Measurements from ENCODE around the gene OR5L1. TPM values are rescaled to one million over a fixed set of nuclear protein-coding genes. Genes with fewer than 3 reads are reported as not detected.

OR5L1 gene
- total RNA-seq: not detected
- 0 reads per million in 2 donors for total RNA-seq

DNA sequence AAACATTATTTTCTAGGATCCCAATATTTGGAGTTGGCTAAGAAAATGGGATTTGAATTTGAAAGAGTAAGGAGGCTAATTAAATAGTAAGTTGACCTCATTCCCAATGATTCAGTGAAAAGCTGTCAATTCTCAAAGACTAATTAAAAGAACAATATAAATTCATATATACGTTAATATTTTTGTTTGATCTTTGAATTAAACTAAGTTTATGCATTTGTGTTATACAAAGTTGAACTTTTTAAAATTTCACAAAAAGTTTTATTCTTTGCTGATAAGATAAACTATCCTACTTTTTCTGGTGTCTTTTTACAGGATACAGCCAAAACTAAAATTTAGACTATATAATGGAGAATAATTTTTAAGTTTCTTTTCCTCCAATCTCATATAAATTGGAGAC, at the start of gene OR5L1:
OR5L1 (plus strand) TSS at position 301 of the 400 bp plus-strand sequence. CDS start 100 bp downstream, outside the sequence.
- no peak within 1 kb of the TSS for H3K27ac Mint-ChIP-seq
- H3K4me1 Mint-ChIP-seq: no peaks in the 10 kb centered on the region
- H3K4me3 Mint-ChIP-seq: no peak within 1 kb of the TSS
- ATAC-seq (no peak), DNase-seq (no peak)
- H3K27me3 Mint-ChIP-seq: no peaks in the 10 kb centered on the region
- no peaks in the 10 kb centered on the region for H3K36me3 Mint-ChIP-seq (ENCODE audit: low read depth)
- no peaks in the 10 kb centered on the region for H3K9me3 ChIP-seq (ENCODE audit: control insufficient read depth, low read length, poor library complexity, severe bottlenecking)

DNA sequence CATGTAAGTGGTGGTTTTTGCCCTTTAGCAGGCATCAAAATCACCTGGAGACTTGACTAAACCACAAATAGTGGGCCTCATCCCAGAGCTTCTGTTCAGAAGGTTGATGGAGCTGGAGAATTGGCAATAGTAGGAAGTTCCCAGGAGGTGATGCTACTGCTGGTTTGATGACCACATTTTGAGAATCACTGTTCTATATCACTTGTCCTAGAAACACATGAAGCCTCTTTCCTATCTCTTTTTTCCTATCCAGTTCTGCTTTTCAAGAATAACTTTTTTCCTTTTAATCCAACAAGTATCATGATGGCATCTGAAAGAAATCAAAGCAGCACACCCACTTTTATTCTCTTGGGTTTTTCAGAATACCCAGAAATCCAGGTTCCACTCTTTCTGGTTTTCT, 38.0 kb upstream of the OR5L1 start, which contains the start of gene OR5D13:
OR5D13 (plus strand) TSS at position 301 of the 400 bp plus-strand sequence; CDS start at position 301, 0 bp downstream.
- no peak for ATAC-seq
- H3K4me1 Mint-ChIP-seq: no peaks in the 10 kb centered on the region

DNA sequence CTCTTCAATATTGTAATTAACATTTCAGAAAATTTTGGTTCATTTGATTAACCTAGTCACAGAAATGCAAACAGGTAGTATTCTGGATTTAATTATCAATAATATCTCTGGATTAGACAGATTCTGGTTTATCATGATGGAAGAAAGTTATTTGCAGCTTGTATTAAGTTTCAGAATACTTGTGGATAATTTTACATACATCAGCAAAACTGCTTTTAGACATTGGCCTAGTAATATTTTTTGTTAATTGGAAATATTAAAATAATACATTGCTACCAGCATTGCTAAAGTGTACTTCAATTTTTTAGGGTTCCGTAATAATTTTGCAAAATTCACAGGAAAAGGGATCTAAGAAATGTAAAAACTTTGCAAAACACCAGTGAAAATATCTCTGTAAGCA, 19.6 kb upstream of the OR5L1 start:
- H3K27ac Mint-ChIP-seq: no peak overlapping the region
- no peak for ATAC-seq
- no peaks in the 10 kb centered on the region for H3K27me3 Mint-ChIP-seq
- no peak overlapping the region for H3K4me3 Mint-ChIP-seq
- H3K9me3 ChIP-seq (ENCODE audit: control insufficient read depth, low read length, poor library complexity, severe bottlenecking): no peaks in the 10 kb centered on the region
- DNase-seq: no peak
- no peaks in the 10 kb centered on the region for H3K36me3 Mint-ChIP-seq (ENCODE audit: low read depth)
- H3K4me1 Mint-ChIP-seq: no peaks in the 10 kb centered on the region

More for the DNA sequence above, 38.0 kb upstream of the OR5L1 start, which contains the start of gene OR5D13:
- H3K36me3 Mint-ChIP-seq (ENCODE audit: low read depth): no peaks in the 10 kb centered on the region
- H3K27me3 Mint-ChIP-seq: no peaks in the 10 kb centered on the region
- no peak within 1 kb of the TSS for H3K27ac Mint-ChIP-seq
- no peak for DNase-seq
- H3K4me3 Mint-ChIP-seq: no peak within 1 kb of the TSS
- H3K9me3 ChIP-seq (ENCODE audit: control insufficient read depth, low read length, poor library complexity, severe bottlenecking): no peaks in the 10 kb centered on the region

DNA sequence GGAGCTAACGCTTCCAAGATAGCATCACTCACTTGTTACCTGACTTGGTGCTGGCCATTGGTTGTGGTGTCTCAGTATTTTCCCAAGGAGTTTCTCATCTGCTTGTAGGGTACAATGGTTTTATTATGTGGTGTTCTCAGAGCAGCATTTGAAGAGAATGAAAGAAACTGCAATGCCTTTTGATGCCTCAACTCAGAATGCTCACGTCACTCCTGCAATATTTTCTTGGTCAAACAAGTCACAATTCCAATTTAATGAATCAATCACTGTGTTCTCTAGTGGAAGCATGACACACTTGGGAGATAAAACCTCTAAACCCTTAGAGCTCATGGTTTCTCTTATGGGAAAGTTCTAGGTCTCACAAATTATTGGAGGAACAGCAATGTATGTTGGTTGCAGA, 17.8 kb upstream of the OR5L1 start:
- H3K36me3 Mint-ChIP-seq (ENCODE audit: low read depth): no peaks in the 10 kb centered on the region
- H3K9me3 ChIP-seq (ENCODE audit: control insufficient read depth, low read length, poor library complexity, severe bottlenecking): no peaks in the 10 kb centered on the region
- H3K4me3 Mint-ChIP-seq: no peak overlapping the region
- H3K4me1 Mint-ChIP-seq: no peaks in the 10 kb centered on the region
- DNase-seq: no peak
- ATAC-seq: no peak
- H3K27ac Mint-ChIP-seq: no peak overlapping the region
- H3K27me3 Mint-ChIP-seq: no peaks in the 10 kb centered on the region

DNA sequence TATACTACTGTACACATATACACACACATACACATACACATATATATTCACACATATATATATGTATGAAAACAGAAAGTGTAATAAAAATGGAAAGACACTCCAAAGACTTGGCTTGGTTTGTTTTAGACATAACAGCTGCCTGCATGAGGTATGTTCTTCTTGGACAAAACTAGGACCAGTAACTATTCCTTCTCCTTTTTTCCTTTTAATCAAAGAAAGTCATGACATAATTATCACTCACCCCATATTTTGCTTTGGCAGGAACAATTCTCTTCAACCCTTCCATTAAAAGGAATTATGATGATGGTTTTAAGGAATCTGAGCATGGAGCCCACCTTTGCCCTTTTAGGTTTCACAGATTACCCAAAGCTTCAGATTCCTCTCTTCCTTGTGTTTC, 15.9 kb upstream of the OR5L1 start, which contains the start of gene OR5D14:
OR5D14 (plus strand) TSS at position 301 of the 400 bp plus-strand sequence; CDS start at position 301, 0 bp downstream.
- H3K9me3 ChIP-seq (ENCODE audit: control insufficient read depth, low read length, poor library complexity, severe bottlenecking): no peaks in the 10 kb centered on the region
- no peaks in the 10 kb centered on the region for H3K36me3 Mint-ChIP-seq (ENCODE audit: low read depth)
- H3K4me1 Mint-ChIP-seq: no peaks in the 10 kb centered on the region
- no peak within 1 kb of the TSS for H3K4me3 Mint-ChIP-seq
- DNase-seq: no peak
- no peaks in the 10 kb centered on the region for H3K27me3 Mint-ChIP-seq
- no peak within 1 kb of the TSS for H3K27ac Mint-ChIP-seq
- no peak for ATAC-seq

DNA sequence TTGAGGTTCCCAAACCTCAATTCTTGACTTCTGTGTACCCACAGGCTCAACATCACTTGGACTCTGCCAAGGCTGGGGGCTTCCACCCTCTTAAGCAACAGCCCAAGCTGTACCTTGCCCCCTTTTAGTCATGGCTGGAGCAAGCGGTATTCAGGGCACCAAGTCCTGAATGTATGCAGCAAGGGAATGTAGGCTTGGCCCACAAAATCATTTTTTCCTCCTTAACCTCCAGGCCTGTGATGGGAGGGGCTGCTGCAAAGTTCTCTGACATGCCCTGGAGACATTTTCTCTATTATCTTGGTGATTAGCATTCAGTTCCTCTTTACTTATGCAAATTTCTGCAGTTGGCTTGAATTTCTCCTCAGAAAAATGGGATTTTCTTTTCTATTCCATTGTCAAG, 4.9 kb upstream of the OR5L1 start:
- Mint-ChIP-seq H3K4me3 (no peak overlapping the region), H3K36me3 (ENCODE audit: low read depth) (no peaks in the 10 kb centered on the region), H3K4me1 (no peaks in the 10 kb centered on the region), H3K27ac (no peak overlapping the region), H3K27me3 (no peaks in the 10 kb centered on the region)
- no peaks in the 10 kb centered on the region for H3K9me3 ChIP-seq (ENCODE audit: control insufficient read depth, low read length, poor library complexity, severe bottlenecking)
- no peak for DNase-seq
- ATAC-seq: no peak

DNA sequence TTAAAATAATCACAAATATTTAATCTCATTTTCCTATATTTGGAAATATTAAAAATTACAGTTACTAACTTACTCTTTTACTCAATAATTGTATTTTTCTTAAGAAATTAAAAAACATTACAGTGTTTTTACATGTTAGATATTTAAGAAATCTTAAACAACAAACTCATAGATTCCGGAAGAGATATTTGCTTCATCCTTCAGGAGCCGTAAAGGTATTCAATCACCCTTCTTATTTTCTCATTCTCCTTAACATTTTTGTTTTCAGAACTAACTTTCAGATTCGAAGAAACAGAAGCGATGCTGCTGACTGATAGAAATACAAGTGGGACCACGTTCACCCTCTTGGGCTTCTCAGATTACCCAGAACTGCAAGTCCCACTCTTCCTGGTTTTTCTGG, 8.2 kb downstream of the OR5L1 start, which contains the start of gene OR5D18:
OR5D18 (plus strand) TSS at position 301 of the 400 bp plus-strand sequence; CDS start at position 301, 0 bp downstream.
- H3K9me3 ChIP-seq (ENCODE audit: control insufficient read depth, low read length, poor library complexity, severe bottlenecking): no peaks in the 10 kb centered on the region
- ATAC-seq (no peak), DNase-seq (no peak)
- H3K27ac Mint-ChIP-seq: no peak within 1 kb of the TSS
- no peak within 1 kb of the TSS for H3K4me3 Mint-ChIP-seq
- no peaks in the 10 kb centered on the region for H3K4me1 Mint-ChIP-seq
- H3K36me3 Mint-ChIP-seq (ENCODE audit: low read depth): no peaks in the 10 kb centered on the region
- H3K27me3 Mint-ChIP-seq: no peaks in the 10 kb centered on the region

DNA sequence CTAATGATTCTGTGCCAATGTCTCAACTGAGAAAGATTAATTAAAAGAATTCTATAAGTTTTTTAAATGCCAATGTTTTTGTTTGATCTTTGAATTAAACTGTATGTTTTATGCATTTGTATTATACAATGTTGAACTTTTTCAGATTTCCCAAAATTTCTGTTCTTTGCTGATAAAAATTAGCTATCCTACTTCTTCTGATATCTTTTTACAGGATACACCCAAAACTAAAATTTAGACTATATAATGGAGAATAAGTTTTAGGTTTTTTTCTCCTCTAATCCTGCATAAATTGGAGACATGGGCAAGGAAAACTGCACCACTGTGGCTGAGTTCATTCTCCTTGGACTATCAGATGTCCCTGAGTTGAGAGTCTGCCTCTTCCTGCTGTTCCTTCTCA, 15.8 kb downstream of the OR5L1 start, which contains the start of gene OR5L2:
OR5L2 (plus strand) TSS at position 301 of the 400 bp plus-strand sequence; CDS start at position 301, 0 bp downstream.
- Mint-ChIP-seq H3K27me3 (no peaks in the 10 kb centered on the region), H3K27ac (no peak within 1 kb of the TSS), H3K4me1 (no peaks in the 10 kb centered on the region), H3K36me3 (ENCODE audit: low read depth) (no peaks in the 10 kb centered on the region), H3K4me3 (no peak within 1 kb of the TSS)
- peaks cover 3% of the 10 kb centered on the region for H3K9me3 ChIP-seq (ENCODE audit: control insufficient read depth, low read length, poor library complexity, severe bottlenecking)
- no peak for ATAC-seq
- DNase-seq: no peak

DNA sequence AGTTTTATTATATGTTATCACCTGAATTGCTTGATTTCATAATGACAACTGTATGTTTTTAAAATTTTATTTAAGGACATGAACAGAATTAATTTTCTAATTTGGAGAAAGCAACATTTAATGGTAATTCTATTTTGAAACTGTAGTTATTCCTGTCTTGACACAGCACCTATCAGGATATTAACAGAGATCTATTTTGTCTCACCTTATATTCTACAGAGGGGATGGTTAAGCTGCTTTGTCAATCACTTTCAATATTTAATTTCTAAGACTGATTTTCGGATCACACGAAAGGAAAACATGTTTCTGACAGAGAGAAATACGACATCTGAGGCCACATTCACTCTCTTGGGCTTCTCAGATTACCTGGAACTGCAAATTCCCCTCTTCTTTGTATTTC, 27.3 kb downstream of the OR5L1 start, which contains the start of gene OR5D16:
OR5D16 (plus strand) TSS at position 301 of the 400 bp plus-strand sequence; CDS start at position 301, 0 bp downstream.
- no peak within 1 kb of the TSS for H3K27ac Mint-ChIP-seq
- no peaks in the 10 kb centered on the region for H3K36me3 Mint-ChIP-seq (ENCODE audit: low read depth)
- no peak for ATAC-seq
- no peak within 1 kb of the TSS for H3K4me3 Mint-ChIP-seq
- DNase-seq: no peak
- H3K27me3 Mint-ChIP-seq: no peaks in the 10 kb centered on the region
- no peaks in the 10 kb centered on the region for H3K9me3 ChIP-seq (ENCODE audit: control insufficient read depth, low read length, poor library complexity, severe bottlenecking)
- H3K4me1 Mint-ChIP-seq: no peaks in the 10 kb centered on the region

DNA sequence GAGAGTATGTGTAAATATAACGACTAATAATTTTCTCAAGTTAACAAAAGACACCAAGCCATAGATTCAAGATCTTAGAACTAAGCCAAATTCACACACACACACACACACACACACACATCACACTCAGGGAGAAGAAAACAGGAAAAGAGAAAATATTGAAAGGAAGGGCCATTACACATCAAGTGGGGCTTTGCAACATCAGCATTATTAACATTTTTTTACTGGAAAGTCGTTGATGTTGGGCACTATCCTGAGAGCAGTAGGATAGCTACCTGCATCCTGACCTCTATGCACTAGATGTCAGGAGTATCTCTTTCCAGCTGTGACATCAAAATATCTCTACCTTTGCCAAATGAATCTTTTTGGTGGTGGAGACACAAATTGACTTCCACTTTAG, 36.3 kb downstream of the OR5L1 start:
- ATAC-seq (no peak), DNase-seq (no peak)
- H3K36me3 Mint-ChIP-seq (ENCODE audit: low read depth): no peaks in the 10 kb centered on the region
- H3K4me3 Mint-ChIP-seq: no peak overlapping the region
- no peak overlapping the region for H3K27ac Mint-ChIP-seq
- H3K27me3 Mint-ChIP-seq: no peaks in the 10 kb centered on the region
- H3K9me3 ChIP-seq (ENCODE audit: control insufficient read depth, low read length, poor library complexity, severe bottlenecking): no peaks in the 10 kb centered on the region
- H3K4me1 Mint-ChIP-seq: no peaks in the 10 kb centered on the region

DNA sequence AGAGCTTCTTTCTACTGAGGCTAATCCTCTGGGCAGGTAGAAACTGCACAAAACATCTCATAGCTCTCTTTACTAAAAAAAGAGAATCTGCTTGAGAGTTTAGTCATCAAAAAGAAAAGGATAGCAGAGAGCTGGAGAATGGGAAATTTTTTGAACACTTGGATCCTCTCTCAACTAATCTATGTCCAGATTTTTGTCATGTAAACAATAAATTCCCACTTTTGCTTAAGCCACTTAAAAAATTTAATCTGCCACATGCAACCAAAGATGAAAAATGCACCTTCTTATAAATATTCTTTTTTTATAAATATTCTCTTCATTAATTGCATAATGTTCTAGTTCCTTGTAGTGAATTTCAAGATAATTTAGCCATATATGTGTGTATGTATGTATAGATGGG, 37.9 kb downstream of the OR5L1 start:
- Mint-ChIP-seq H3K36me3 (ENCODE audit: low read depth) (no peaks in the 10 kb centered on the region), H3K4me1 (no peaks in the 10 kb centered on the region), H3K27me3 (no peaks in the 10 kb centered on the region), H3K27ac (no peak overlapping the region), H3K4me3 (no peak overlapping the region)
- H3K9me3 ChIP-seq (ENCODE audit: control insufficient read depth, low read length, poor library complexity, severe bottlenecking): no peaks in the 10 kb centered on the region
- no peak for ATAC-seq
- no peak for DNase-seq

DNA sequence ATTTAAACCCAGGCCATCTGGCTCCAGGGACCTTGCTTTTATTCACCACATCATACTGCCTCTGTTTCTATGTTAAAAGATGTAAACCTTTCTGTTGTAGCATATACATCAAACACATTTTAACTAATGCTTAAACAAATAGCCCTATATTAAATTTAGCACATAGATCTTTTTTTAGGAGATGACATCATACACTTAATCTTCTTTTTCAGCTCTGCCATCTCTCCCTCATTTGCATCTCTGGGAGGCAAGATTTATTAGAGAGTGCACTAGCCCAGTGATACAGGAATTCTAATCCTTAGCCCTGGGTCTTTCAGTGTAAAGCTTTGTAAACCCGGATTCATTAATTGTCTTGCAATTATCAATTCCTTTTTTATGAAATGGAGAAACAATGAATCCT, 41.0 kb downstream of the OR5L1 start:
- Mint-ChIP-seq H3K4me1 (no peaks in the 10 kb centered on the region), H3K36me3 (ENCODE audit: low read depth) (no peaks in the 10 kb centered on the region), H3K27me3 (no peaks in the 10 kb centered on the region), H3K27ac (no peak overlapping the region), H3K4me3 (no peak overlapping the region)
- no peaks in the 10 kb centered on the region for H3K9me3 ChIP-seq (ENCODE audit: control insufficient read depth, low read length, poor library complexity, severe bottlenecking)
- ATAC-seq (no peak), DNase-seq (no peak)

DNA sequence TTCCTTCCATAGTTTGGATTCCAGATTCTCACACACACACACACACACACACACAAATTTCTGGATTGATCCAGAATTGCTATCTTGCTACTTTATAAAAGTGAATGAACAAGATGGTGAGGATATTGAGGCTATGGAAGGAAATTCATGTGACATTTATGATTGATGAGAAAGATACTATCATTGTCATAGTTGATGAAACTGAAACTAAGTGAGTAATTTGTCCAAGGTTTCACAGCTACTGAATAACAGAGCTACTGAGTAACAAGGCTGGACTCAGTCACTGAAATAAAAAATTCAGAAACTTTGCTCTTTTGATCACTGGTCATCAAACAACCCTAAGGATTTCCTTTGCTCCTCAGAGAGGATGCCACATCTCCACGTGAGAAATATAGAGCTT, 43.5 kb downstream of the OR5L1 start:
- H3K9me3 ChIP-seq (ENCODE audit: control insufficient read depth, low read length, poor library complexity, severe bottlenecking): no peaks in the 10 kb centered on the region
- ATAC-seq: no peak
- H3K27me3 Mint-ChIP-seq: no peaks in the 10 kb centered on the region

More for the DNA sequence above, 43.5 kb downstream of the OR5L1 start:
- Mint-ChIP-seq H3K4me3 (no peak overlapping the region), H3K36me3 (ENCODE audit: low read depth) (no peaks in the 10 kb centered on the region), H3K4me1 (no peaks in the 10 kb centered on the region), H3K27ac (no peak overlapping the region)
- DNase-seq: no peak

All from T-helper 17 cell (primary cell).